Epidermal melanocyte (primary cell): ENCODE data around the gene HMGB2.

Source experiments
- DNase-seq: peaks from one replicate; pipeline ENCODE4 v3.0.0; 2011; ENCODE audit warnings: low spot score; ENCODE audit not compliant: insufficient read length

Gene HMGB2

DNA sequence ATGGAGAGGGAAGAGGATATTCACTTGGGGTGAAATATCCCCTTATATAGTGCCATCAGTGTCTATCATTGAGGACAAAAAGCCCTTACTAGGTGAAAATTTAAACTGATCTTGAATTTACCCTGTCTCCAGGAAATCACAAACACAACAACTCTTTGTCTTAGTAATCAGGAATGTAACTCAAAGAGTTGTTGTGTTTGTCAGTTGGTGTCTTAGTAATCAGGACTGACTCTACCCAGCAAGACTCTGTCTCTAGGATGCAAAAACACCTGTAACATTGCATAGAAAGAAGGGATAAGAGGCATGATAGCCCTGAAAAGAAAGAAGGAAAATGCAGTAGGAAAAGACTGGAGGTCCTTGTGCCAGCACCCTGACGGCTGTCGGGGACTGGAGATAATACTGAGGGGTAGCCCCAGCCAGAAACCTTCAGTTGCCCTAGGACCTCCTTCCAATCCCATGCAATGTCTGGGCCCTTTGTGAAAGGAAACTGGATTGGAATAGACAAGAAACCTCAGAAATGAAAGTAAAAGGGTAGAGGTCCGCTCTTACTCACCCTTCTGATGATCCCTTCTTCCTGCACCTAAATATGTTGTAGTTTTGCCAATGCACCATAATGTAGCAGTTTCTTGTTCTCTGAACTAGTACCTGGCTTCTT lies 45.3 kb downstream of the HMGB2 start:
- no peak for DNase-seq

DNA sequence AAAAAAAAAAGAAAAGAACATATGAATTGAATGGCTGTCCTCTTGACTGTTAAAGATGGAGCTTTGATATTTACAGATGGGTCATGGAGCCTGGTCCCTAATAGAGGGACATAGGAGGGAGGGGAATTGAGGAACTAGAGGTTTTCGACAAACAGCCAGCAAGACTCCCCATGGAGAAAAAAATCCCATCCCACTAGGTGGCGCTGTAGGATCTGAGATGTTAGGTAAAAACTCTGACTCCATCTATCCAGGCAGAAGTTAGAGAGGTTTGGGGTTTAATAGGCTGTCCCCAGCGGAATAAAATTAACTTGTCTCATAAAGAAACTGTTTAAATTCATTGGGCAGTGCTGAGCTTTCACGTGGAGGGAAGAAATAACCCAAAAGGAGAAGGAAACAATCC lies 45.9 kb downstream of the HMGB2 start:
- no peak for DNase-seq

DNA sequence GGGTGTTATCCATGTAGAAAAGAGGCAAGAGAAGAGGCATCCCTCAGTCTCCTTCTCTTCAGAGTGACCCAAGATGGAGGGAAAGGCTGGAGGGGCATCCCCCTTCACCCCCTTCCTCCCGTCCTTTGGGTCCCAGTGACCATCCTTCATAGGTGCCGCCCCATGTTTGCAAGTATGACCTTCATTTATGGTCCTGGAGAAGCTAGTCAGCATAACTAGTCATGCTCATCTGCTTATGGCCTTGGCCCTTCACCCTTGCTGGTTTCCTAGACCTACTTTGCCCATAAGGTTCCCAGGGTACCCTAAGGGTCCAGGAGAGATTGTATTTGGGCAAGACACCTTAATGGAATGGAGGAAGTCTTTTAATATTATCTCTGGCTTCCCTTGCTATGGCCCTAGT lies 46.7 kb downstream of the HMGB2 start:
- DNase-seq = no peak

DNA sequence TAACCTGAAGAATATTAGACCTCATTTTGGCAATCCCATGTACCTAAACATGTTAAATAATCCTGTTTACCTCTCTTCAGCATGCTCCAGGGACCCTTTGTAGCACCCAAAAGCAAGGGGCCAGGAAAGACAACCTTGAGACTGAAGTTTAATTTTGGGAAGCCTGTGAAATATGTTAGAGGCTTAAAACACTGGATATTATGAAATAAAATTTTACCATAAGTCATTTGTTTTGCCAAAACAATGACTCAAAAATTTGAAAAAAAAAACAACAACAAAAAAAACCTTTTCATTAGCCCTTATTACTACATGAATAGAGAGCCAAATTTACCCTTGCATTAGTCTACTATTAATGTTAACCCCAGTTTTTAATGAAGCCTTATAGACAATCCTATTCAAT lies 49.7 kb downstream of the HMGB2 start:
- no peak for DNase-seq

DNA sequence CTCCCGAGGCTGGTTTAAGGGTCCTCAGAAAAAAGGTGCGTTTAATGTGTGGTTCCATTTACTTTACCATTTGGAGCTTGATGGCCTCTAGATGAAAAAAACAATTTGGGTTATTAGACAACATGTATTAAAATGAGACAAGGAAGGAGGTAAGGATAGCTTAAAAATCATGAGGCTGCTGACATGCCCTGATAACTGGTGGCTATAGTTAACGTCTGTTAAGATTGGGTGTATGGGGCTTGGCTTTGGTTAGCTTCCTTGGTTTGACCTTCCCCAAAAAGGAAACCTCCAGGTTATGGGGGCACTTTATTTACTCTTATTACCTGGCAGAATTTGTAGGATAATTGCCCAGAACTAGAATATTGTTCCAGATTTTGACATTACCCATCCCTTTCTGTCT lies 51.5 kb downstream of the HMGB2 start:
- DNase-seq = no peak

DNA sequence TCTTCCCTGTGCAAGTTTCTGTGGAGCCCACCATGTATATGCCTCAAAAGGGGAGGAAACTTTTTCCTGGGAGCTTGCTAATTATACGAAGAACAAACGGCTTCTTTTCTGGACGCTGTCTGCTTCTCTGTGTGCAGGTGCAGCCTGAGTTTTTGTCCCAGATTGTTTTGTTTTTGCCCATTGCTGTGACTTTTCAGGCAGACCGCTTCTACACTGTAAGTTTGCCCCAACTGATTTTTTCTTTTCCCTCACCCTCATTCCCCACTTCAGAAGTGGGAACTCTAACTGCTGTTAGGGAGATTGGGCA lies 51.9 kb downstream of the HMGB2 start:
- no peak for DNase-seq

DNA sequence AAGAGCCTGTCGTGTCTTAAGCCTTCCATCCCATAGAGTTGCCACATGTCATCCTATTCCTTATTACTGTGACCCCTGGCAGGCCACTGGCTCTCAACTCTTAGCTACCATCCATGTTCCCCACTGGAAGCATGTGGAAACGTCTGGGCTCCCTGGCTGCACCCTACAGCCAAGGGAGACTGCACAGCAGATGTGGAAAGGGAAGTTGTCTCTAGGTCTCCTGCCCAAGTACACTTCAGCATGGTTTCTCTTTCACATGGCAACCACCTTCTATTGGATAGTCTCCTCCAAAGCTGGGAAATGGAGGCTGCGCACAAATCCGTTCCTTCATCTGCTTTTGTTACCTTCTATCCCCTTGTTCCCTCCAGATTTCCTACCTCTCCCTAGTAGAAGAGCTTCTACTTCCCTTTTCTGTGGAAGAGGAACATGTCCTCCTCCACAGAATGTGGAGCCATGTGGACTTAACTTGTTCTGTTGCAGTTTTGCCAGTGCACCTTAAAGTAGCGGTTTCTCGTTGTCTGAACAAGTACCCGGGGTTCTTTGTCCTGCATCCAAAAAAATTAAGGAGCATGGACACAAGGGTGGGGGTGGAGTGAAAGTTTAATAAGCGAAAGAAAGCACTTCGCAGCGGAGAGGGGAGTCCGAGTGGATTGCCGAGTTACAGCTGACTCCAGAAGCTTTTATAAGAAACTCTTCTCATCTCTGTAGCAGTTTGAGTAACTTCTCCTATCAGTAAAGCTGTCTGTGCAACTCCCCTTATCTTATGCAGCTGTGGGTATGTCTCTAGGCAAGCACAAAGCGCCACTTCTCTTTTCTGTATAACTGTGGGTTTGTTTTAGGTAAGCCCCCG lies 52.5 kb downstream of the HMGB2 start:
- no peak for DNase-seq
